Rectal smooth muscle tissue (tissue), 1 donor: ENCODE measurements around the gene CACNA2D3.

ENCODE experiments used
- H3K27ac ChIP-seq: one replicate; pipeline ENCODE4 v1.7.0; 2013; ENCODE audit warnings: low read depth, low read length, inconsistent platforms
- H3K27me3 ChIP-seq: one replicate; pipeline ENCODE4 v1.7.0; 2013; ENCODE audit warnings: low read length; ENCODE audit not compliant: control insufficient read depth, insufficient read depth
- H3K36me3 ChIP-seq: one replicate; pipeline ENCODE4 v1.7.0; 2013; ENCODE audit warnings: low read length; ENCODE audit not compliant: control insufficient read depth, insufficient read depth
- H3K4me1 ChIP-seq: one replicate; pipeline ENCODE4 v1.7.0; 2013; ENCODE audit warnings: low read length; ENCODE audit not compliant: control insufficient read depth, insufficient read depth
- H3K4me3 ChIP-seq: one replicate; pipeline ENCODE4 v1.7.0; 2013; ENCODE audit warnings: low read length
- H3K9ac ChIP-seq: one replicate; pipeline ENCODE4 v1.7.0; 2013; ENCODE audit warnings: low read length

The CACNA2D3 gene

GRCh38 chr3:54345847-54346375 lies 223.6 kb downstream of the CACNA2D3 start:
- Histone ChIP-seq H3K27me3 (no peaks in the 10 kb centered on the region), H3K9ac (no peak overlapping the region), H3K27ac (no peak overlapping the region), H3K36me3 (no peaks in the 10 kb centered on the region), H3K4me1 (no peaks in the 10 kb centered on the region), H3K4me3 (no peak overlapping the region)

GRCh38 chr3:54347060-54347459 lies 224.7 kb downstream of the CACNA2D3 start:
- Histone ChIP-seq H3K9ac (no peak overlapping the region), H3K27ac (no peak overlapping the region)

GRCh38 chr3:54347933-54348332 lies 225.6 kb downstream of the CACNA2D3 start:
- Histone ChIP-seq H3K4me3 (no peak overlapping the region), H3K4me1 (no peaks in the 10 kb centered on the region), H3K36me3 (no peaks in the 10 kb centered on the region), H3K9ac (no peak overlapping the region), H3K27me3 (no peaks in the 10 kb centered on the region), H3K27ac (no peak overlapping the region)

More at GRCh38 chr3:54347060-54347459, 224.7 kb downstream of the CACNA2D3 start:
- H3K27me3 ChIP-seq = no peaks in the 10 kb centered on the region
- no peak overlapping the region for H3K4me3 ChIP-seq
- no peaks in the 10 kb centered on the region for H3K36me3 ChIP-seq
- no peaks in the 10 kb centered on the region for H3K4me1 ChIP-seq

GRCh38 chr3:54349231-54349652 lies 226.9 kb downstream of the CACNA2D3 start:
- Histone ChIP-seq H3K4me1 (peaks cover 2% of the 10 kb centered on the region), H3K4me3 (no peak overlapping the region), H3K27me3 (no peaks in the 10 kb centered on the region), H3K9ac (no peak overlapping the region), H3K27ac (no peak overlapping the region), H3K36me3 (no peaks in the 10 kb centered on the region)

GRCh38 chr3:54349691-54350090 lies 227.3 kb downstream of the CACNA2D3 start:
- no peak overlapping the region for H3K4me3 ChIP-seq
- peaks cover 6% of the 10 kb centered on the region for H3K4me1 ChIP-seq
- no peak overlapping the region for H3K9ac ChIP-seq
- H3K27me3 ChIP-seq = no peaks in the 10 kb centered on the region
- no peak overlapping the region for H3K27ac ChIP-seq
- no peaks in the 10 kb centered on the region for H3K36me3 ChIP-seq

- Histone ChIP-seq H3K27me3 (no peaks in the 10 kb centered on the region), H3K4me3 (no peak overlapping the region), H3K27ac (no peak overlapping the region), H3K36me3 (no peaks in the 10 kb centered on the region), H3K9ac (no peak overlapping the region), H3K4me1 (peaks cover 23% of the 10 kb centered on the region)
These were observed 231.2 kb downstream of the CACNA2D3 start for GRCh38 chr3:54353546-54353945.

- H3K9ac ChIP-seq = no peak overlapping the region
- no peak overlapping the region for H3K27ac ChIP-seq
- peaks cover 25% of the 10 kb centered on the region for H3K4me1 ChIP-seq
- H3K4me3 ChIP-seq = no peak overlapping the region
- H3K27me3 ChIP-seq = no peaks in the 10 kb centered on the region
- no peaks in the 10 kb centered on the region for H3K36me3 ChIP-seq
These were observed 231.6 kb downstream of the CACNA2D3 start for GRCh38 chr3:54353946-54354345.

- Histone ChIP-seq H3K4me3 (no peak overlapping the region), H3K4me1 (peaks cover 28% of the 10 kb centered on the region), H3K36me3 (no peaks in the 10 kb centered on the region), H3K27ac (no peak overlapping the region), H3K9ac (no peak overlapping the region), H3K27me3 (no peaks in the 10 kb centered on the region)
These were observed 233.4 kb downstream of the CACNA2D3 start for GRCh38 chr3:54355800-54356199.

- no peaks in the 10 kb centered on the region for H3K27me3 ChIP-seq
- peaks cover 28% of the 10 kb centered on the region for H3K4me1 ChIP-seq
- H3K36me3 ChIP-seq = no peaks in the 10 kb centered on the region
- H3K9ac ChIP-seq = no peak overlapping the region
- H3K4me3 ChIP-seq = no peak overlapping the region
- no peak overlapping the region for H3K27ac ChIP-seq
These were observed 234.1 kb downstream of the CACNA2D3 start for GRCh38 chr3:54356261-54357045.

- Histone ChIP-seq H3K4me3 (no peak overlapping the region), H3K27me3 (no peaks in the 10 kb centered on the region), H3K9ac (no peak overlapping the region), H3K27ac (no peak overlapping the region), H3K4me1 (peaks cover 28% of the 10 kb centered on the region), H3K36me3 (no peaks in the 10 kb centered on the region)
These were observed 234.9 kb downstream of the CACNA2D3 start for GRCh38 chr3:54357301-54357700.

- Histone ChIP-seq H3K4me1 (peaks cover 28% of the 10 kb centered on the region), H3K4me3 (no peak overlapping the region), H3K36me3 (no peaks in the 10 kb centered on the region), H3K9ac (no peak overlapping the region), H3K27me3 (no peaks in the 10 kb centered on the region), H3K27ac (no peak overlapping the region)
These were observed 236.0 kb downstream of the CACNA2D3 start for GRCh38 chr3:54358316-54358715.

- Histone ChIP-seq H3K27me3 (no peaks in the 10 kb centered on the region), H3K4me3 (no peak overlapping the region), H3K9ac (no peak overlapping the region), H3K27ac (no peak overlapping the region), H3K36me3 (no peaks in the 10 kb centered on the region), H3K4me1 (peaks cover 27% of the 10 kb centered on the region)
These were observed 236.8 kb downstream of the CACNA2D3 start for GRCh38 chr3:54358969-54359694.
